Glutamatergic neuron (in vitro differentiated cells): Measurements from ENCODE around the gene GJA5. TPM values are rescaled to one million over a fixed set of nuclear protein-coding genes. Genes with fewer than 3 reads are reported as not detected.

Experiments
- DNase-seq: peaks from one replicate; pipeline ENCODE4 v3.0.0; 2022
- H3K27ac Mint-ChIP-seq: one replicate; pipeline ENCODE4 v1.8.0; 2020; ENCODE audit warnings: mild to moderate bottlenecking, mixed read lengths, inconsistent platforms; ENCODE audit not compliant: unreplicated experiment
- H3K27me3 Mint-ChIP-seq: one replicate; pipeline ENCODE4 v1.8.0; 2020; ENCODE audit warnings: mild to moderate bottlenecking, moderate library complexity, mixed read lengths, inconsistent platforms; ENCODE audit not compliant: unreplicated experiment
- H3K36me3 Mint-ChIP-seq: one replicate; pipeline ENCODE4 v1.8.0; 2020; ENCODE audit warnings: mild to moderate bottlenecking, mixed read lengths, inconsistent platforms; ENCODE audit not compliant: unreplicated experiment
- H3K4me1 Mint-ChIP-seq: one replicate; pipeline ENCODE4 v1.8.0; 2020; ENCODE audit warnings: mild to moderate bottlenecking, low read depth, mixed read lengths, inconsistent platforms; ENCODE audit not compliant: unreplicated experiment
- H3K4me3 Mint-ChIP-seq: one replicate; pipeline ENCODE4 v1.8.0; 2020; ENCODE audit warnings: mild to moderate bottlenecking, mixed read lengths, inconsistent platforms; ENCODE audit not compliant: unreplicated experiment
- H3K9me3 Mint-ChIP-seq: one replicate; pipeline ENCODE4 v1.8.0; 2020; ENCODE audit warnings: mild to moderate bottlenecking, moderate library complexity, mixed read lengths, inconsistent platforms; ENCODE audit not compliant: unreplicated experiment
- total RNA-seq: library from RNA; stranded (reverse); fragmentation: NEBNext Ultra II Directional; extraction: Animal tissue kit (Norgen Biotek cat#: 25700); gene quantifications from one replicate; pipeline ENCODE4 v1.2.1, GENCODE V29; 2021; ENCODE audit not compliant: unreplicated experiment
- TF ChIP-seq, protein P1 (sequence below): fragments of 200-600 bp; sonication (generic); IDR thresholded peaks from one replicate; pipeline ENCODE4 v1.5.0; 2021; ENCODE audit not compliant: partially characterized antibody, unreplicated experiment

Gene GJA5
- total RNA-seq, 1 donor from 2014 or later, result not detected

DNA sequence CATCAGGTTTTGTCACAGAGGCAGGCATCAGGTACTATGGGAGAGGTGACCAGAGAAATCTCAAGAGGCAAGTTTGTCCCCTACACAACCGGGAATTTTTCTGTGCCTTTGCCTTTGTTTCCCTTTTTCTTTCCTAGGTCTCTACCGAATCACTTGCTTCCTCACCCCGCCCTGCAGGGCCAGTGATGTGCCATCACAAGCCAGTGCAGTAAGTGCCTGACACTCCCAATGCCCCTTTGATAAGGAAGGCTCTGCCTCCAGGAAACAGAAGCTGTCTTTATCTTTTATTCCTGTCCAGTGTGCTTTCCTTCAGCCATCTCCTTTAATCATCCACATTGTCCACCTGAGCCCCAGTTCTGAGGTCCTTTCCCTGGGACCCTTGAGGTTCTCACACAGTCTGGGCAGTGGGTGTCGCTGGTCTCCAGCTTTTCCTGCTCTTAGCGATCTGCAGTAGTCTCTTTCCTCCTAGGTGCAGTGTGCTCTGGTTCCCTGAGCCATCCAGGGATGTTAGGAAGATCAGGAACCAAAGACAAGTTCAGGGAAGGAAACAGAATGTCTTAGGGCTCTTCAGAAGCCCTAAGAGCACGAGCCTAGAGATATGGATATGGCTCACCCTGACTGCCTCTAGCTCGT lies 36.6 kb downstream of the GJA5 start:
- no peaks in the 10 kb centered on the region for H3K4me1 Mint-ChIP-seq
- H3K36me3 Mint-ChIP-seq, result no peaks in the 10 kb centered on the region
- peaks cover 4% of the 10 kb centered on the region for H3K27me3 Mint-ChIP-seq
- H3K4me3 Mint-ChIP-seq, result no peak overlapping the region
- TF ChIP-seq, protein P1, sequence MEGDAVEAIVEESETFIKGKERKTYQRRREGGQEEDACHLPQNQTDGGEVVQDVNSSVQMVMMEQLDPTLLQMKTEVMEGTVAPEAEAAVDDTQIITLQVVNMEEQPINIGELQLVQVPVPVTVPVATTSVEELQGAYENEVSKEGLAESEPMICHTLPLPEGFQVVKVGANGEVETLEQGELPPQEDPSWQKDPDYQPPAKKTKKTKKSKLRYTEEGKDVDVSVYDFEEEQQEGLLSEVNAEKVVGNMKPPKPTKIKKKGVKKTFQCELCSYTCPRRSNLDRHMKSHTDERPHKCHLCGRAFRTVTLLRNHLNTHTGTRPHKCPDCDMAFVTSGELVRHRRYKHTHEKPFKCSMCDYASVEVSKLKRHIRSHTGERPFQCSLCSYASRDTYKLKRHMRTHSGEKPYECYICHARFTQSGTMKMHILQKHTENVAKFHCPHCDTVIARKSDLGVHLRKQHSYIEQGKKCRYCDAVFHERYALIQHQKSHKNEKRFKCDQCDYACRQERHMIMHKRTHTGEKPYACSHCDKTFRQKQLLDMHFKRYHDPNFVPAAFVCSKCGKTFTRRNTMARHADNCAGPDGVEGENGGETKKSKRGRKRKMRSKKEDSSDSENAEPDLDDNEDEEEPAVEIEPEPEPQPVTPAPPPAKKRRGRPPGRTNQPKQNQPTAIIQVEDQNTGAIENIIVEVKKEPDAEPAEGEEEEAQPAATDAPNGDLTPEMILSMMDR, result no peak
- H3K27ac Mint-ChIP-seq, result no peak overlapping the region
- peaks cover 2% of the 10 kb centered on the region for H3K9me3 Mint-ChIP-seq
- DNase-seq, result peak; percentile 40

DNA sequence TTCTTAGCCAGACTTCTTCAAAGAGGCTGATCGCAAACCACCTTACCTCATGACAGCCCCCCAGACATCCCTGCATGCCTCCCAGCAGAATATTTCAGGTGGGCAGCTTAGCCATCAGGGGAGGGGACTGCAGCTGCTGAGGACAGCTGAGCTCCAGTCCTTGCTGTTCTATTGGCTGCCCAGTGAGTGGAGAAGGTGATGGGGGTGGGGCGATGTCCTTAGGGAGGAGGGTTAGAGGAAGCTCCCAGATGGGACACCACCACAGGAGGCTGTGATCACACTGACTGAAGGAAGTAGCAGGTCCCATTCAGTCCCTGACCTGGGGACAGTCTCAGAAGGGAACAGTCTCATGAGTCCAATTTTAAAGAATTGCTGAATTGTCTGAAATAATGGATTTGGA lies 38.3 kb downstream of the GJA5 start:
- no peak overlapping the region for H3K4me3 Mint-ChIP-seq
- DNase-seq, result no peak
- H3K27me3 Mint-ChIP-seq, result peaks cover 4% of the 10 kb centered on the region
- H3K36me3 Mint-ChIP-seq, result no peaks in the 10 kb centered on the region
- TF ChIP-seq, protein P1, result no peak
- peaks cover 2% of the 10 kb centered on the region for H3K9me3 Mint-ChIP-seq
- H3K27ac Mint-ChIP-seq, result no peak overlapping the region
- no peaks in the 10 kb centered on the region for H3K4me1 Mint-ChIP-seq

DNA sequence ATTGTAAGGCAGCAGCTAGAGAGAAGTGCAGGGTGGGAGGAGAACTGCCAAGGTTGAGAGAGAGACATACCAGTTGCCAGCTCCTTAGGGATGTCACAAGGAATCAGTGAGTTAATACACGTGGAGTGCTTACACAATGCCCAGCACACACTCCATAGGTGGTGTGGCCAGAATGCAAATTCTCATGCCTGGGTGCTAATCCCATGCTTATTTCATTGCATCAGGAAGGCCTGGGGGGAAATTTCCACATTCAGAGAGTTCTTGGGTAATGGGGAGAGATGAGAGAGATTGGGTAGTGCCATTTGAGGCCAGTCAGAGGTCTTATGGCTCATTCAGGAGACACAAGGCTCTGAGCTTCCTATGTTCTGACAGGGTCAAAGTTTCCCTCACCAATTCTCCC lies 38.7 kb downstream of the GJA5 start:
- H3K4me1 Mint-ChIP-seq, result no peaks in the 10 kb centered on the region
- no peaks in the 10 kb centered on the region for H3K36me3 Mint-ChIP-seq
- no peak overlapping the region for H3K27ac Mint-ChIP-seq
- TF ChIP-seq, protein P1, result no peak
- H3K27me3 Mint-ChIP-seq, result peaks cover 4% of the 10 kb centered on the region
- no peak for DNase-seq
- peaks cover 2% of the 10 kb centered on the region for H3K9me3 Mint-ChIP-seq
- no peak overlapping the region for H3K4me3 Mint-ChIP-seq

DNA sequence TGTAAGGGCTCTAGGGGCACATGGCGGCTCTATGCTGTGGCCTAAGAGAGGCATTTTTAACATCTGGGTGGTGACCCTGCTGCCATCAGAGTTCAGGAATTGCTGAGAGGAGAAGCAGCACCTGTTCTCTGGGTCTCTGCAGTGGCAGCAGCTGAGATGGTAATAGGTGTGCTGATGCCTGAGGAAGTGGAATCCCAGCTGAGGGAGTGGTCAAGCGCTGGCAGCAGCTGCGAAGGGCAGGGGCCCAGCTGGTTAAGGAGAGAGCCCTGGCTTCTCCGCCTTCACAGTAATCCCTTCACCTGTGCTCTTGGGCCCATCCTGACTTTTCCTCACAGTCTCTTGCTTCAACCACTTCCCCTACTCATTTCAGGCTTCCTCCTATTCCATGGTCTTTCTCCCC lies 39.8 kb downstream of the GJA5 start:
- Mint-ChIP-seq H3K4me3 (no peak overlapping the region), H3K27me3 (peaks cover 2% of the 10 kb centered on the region), H3K9me3 (peaks cover 2% of the 10 kb centered on the region), H3K36me3 (no peaks in the 10 kb centered on the region), H3K27ac (no peak overlapping the region), H3K4me1 (no peaks in the 10 kb centered on the region)
- no peak for DNase-seq
- TF ChIP-seq, protein P1, result no peak

DNA sequence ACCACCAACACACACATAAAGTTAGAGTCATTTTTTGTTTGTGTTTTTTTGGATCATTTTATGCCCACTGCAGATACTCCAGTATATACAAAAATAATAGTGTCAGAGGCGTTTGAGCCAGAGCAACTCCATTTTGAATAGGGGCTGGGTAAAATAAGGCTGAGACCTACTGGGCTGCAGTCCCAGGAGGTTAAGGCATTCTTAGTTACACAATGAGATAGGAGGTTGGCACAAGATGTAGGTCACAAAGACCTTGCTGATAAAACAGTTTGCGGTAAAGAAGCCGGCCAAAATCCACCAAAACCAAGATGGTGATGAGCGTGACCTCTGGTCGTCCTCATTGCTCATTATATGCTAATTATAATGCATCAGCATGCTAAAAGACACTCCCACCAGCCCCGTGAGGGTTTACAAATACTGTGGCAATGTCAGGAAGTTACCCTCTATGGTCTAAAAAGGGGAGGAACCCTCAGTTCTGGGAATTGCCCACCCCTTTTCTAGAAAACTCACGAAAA lies 40.6 kb downstream of the GJA5 start:
- peaks cover 2% of the 10 kb centered on the region for H3K27me3 Mint-ChIP-seq
- TF ChIP-seq, protein P1, result no peak
- H3K36me3 Mint-ChIP-seq, result no peaks in the 10 kb centered on the region
- H3K4me1 Mint-ChIP-seq, result no peaks in the 10 kb centered on the region
- H3K4me3 Mint-ChIP-seq, result no peak overlapping the region
- peaks cover 2% of the 10 kb centered on the region for H3K9me3 Mint-ChIP-seq
- no peak overlapping the region for H3K27ac Mint-ChIP-seq
- no peak for DNase-seq
